ENCODE measurements around the gene SUGCT.

The SUGCT gene

GRCh38 chr7:40531956-40532355 is 397.2 kb downstream of the SUGCT start:
- H3K4me1 ChIP-seq: no peaks in the 10 kb centered on the region
- no peaks in the 10 kb centered on the region for H3K36me3 ChIP-seq
- no peak overlapping the region for H3K4me2 ChIP-seq
- H3K27ac ChIP-seq: no peak overlapping the region
- no peaks in the 10 kb centered on the region for H3K9me3 ChIP-seq (replicated peaks in 1 of 11)
- H3K4me3 ChIP-seq: no peak overlapping the region
- H3K27me3 ChIP-seq: no peaks in the 10 kb centered on the region
- H3K9ac ChIP-seq: no peak overlapping the region
- no peak for TF ChIP-seq Cebpa-rat (IDR thresholded peaks at IDR 0.05)
- H4K20me1 ChIP-seq: no peaks in the 10 kb centered on the region

GRCh38 chr7:40535678-40536077 is 400.9 kb downstream of the SUGCT start:
- H3K27ac ChIP-seq: no peak overlapping the region
- H3K4me2 ChIP-seq: no peak overlapping the region
- no peak for TF ChIP-seq Cebpa-rat (IDR thresholded peaks at IDR 0.05)
- no peak overlapping the region for H3K9ac ChIP-seq
- H3K4me1 ChIP-seq: no peaks in the 10 kb centered on the region
- H4K20me1 ChIP-seq: no peaks in the 10 kb centered on the region
- H3K9me3 ChIP-seq (replicated peaks in 1 of 11): no peaks in the 10 kb centered on the region
- H3K27me3 ChIP-seq: no peaks in the 10 kb centered on the region
- no peak overlapping the region for H3K4me3 ChIP-seq
- no peaks in the 10 kb centered on the region for H3K36me3 ChIP-seq

- no peaks in the 10 kb centered on the region for H4K20me1 ChIP-seq
- H3K4me2 ChIP-seq: no peak overlapping the region
- H3K27me3 ChIP-seq: no peaks in the 10 kb centered on the region
- no peak overlapping the region for H3K27ac ChIP-seq
- H3K9ac ChIP-seq: no peak overlapping the region
- no peaks in the 10 kb centered on the region for H3K4me1 ChIP-seq
- TF ChIP-seq Cebpa-rat (IDR thresholded peaks at IDR 0.05): no peak
- no peaks in the 10 kb centered on the region for H3K36me3 ChIP-seq
- no peak overlapping the region for H3K4me3 ChIP-seq
- H3K9me3 ChIP-seq (replicated peaks in 1 of 11): no peaks in the 10 kb centered on the region
These were observed 401.6 kb downstream of the SUGCT start for GRCh38 chr7:40536421-40536820.

GRCh38 chr7:40538281-40538680 is 403.5 kb downstream of the SUGCT start:
- Histone ChIP-seq H3K4me2 (peak overlapping the region in 1 of 11 experiments; percentile 18; a peak in 1 of 22 replicates), H3K36me3 (no peaks in the 10 kb centered on the region), H4K20me1 (no peaks in the 10 kb centered on the region), H3K9ac (no peak overlapping the region), H3K4me1 (no peaks in the 10 kb centered on the region), H3K4me3 (no peak overlapping the region), H3K27me3 (no peaks in the 10 kb centered on the region), H3K27ac (no peak overlapping the region), H3K9me3 (replicated peaks in 1 of 11) (no peaks in the 10 kb centered on the region)
- TF ChIP-seq Cebpa-rat (IDR thresholded peaks at IDR 0.05): no peak

- no peak overlapping the region for H3K9ac ChIP-seq
- no peak overlapping the region for H3K27ac ChIP-seq
- no peak for TF ChIP-seq Cebpa-rat (IDR thresholded peaks at IDR 0.05)
- H3K9me3 ChIP-seq (replicated peaks in 1 of 11): no peaks in the 10 kb centered on the region
- no peaks in the 10 kb centered on the region for H4K20me1 ChIP-seq
- H3K4me3 ChIP-seq: no peak overlapping the region
- no peaks in the 10 kb centered on the region for H3K27me3 ChIP-seq
- H3K36me3 ChIP-seq: no peaks in the 10 kb centered on the region
- peaks cover 0 to 24% (median 0%) of the 10 kb centered on the region in 10 experiments; a peak in 4 of 20 replicates for H3K4me1 ChIP-seq
- no peak overlapping the region for H3K4me2 ChIP-seq
These were observed 406.5 kb downstream of the SUGCT start for GRCh38 chr7:40541336-40541735.

GRCh38 chr7:40542982-40543741 is 408.4 kb downstream of the SUGCT start:
- H3K4me1 ChIP-seq: peaks cover 0 to 33% (median 0%) of the 10 kb centered on the region in 10 experiments; a peak in 5 of 20 replicates
- H3K27ac ChIP-seq: no peak overlapping the region
- TF ChIP-seq Cebpa-rat (IDR thresholded peaks at IDR 0.05): no peak
- H3K4me2 ChIP-seq: no peak overlapping the region
- no peaks in the 10 kb centered on the region for H3K27me3 ChIP-seq
- H3K4me3 ChIP-seq: no peak overlapping the region
- no peak overlapping the region for H3K9ac ChIP-seq
- H3K9me3 ChIP-seq (replicated peaks in 1 of 11): no peaks in the 10 kb centered on the region
- no peaks in the 10 kb centered on the region for H3K36me3 ChIP-seq
- no peaks in the 10 kb centered on the region for H4K20me1 ChIP-seq

- Histone ChIP-seq H3K9ac (no peak overlapping the region), H4K20me1 (no peaks in the 10 kb centered on the region), H3K9me3 (replicated peaks in 1 of 11) (no peaks in the 10 kb centered on the region; a peak in 1 of 22 replicates), H3K4me2 (peak overlapping the region in 3 of 11 experiments; percentile 2 to 83 (median 75); a peak in 4 of 22 replicates), H3K4me3 (no peak overlapping the region), H3K36me3 (no peaks in the 10 kb centered on the region), H3K4me1 (peaks cover 0 to 33% (median 0%) of the 10 kb centered on the region in 10 experiments; a peak in 5 of 20 replicates), H3K27ac (no peak overlapping the region), H3K27me3 (no peaks in the 10 kb centered on the region)
- no peak for TF ChIP-seq Cebpa-rat (IDR thresholded peaks at IDR 0.05)
These were observed 409.5 kb downstream of the SUGCT start for GRCh38 chr7:40544221-40544723.

GRCh38 chr7:40544871-40545303 is 410.1 kb downstream of the SUGCT start:
- H3K9me3 ChIP-seq (replicated peaks in 1 of 11): peaks cover 0 to 6% (median 0%) of the 10 kb centered on the region in 11 experiments; a peak in 1 of 22 replicates
- H3K4me2 ChIP-seq: peak overlapping the region in 3 of 11 experiments; percentile 5 to 83 (median 75); a peak in 5 of 22 replicates
- TF ChIP-seq Cebpa-rat (IDR thresholded peaks at IDR 0.05): no peak
- no peak overlapping the region for H3K27ac ChIP-seq
- no peak overlapping the region for H3K9ac ChIP-seq
- peaks cover 0 to 39% (median under 1%) of the 10 kb centered on the region in 10 experiments; a peak in 7 of 20 replicates for H3K4me1 ChIP-seq
- H3K4me3 ChIP-seq: 0 out of 20 replicates have a peak overlapping the region, but pooled peaks of 1 of the 10 experiments have one; percentile 37
- no peaks in the 10 kb centered on the region for H3K27me3 ChIP-seq
- H4K20me1 ChIP-seq: no peaks in the 10 kb centered on the region
- no peaks in the 10 kb centered on the region for H3K36me3 ChIP-seq

- no peak for TF ChIP-seq Cebpa-rat (IDR thresholded peaks at IDR 0.05)
- Histone ChIP-seq H4K20me1 (no peaks in the 10 kb centered on the region), H3K4me2 (peak overlapping the region in 2 of 11 experiments; percentile 75 to 83; a peak in 3 of 22 replicates), H3K4me1 (peaks cover 0 to 47% (median 6%) of the 10 kb centered on the region in 10 experiments; a peak in 13 of 20 replicates), H3K9me3 (replicated peaks in 1 of 11) (peaks cover 0 to 7% (median 0%) of the 10 kb centered on the region in 11 experiments; a peak in 1 of 22 replicates), H3K27ac (peak overlapping the region in 1 of 11 experiments; percentile 72; a peak in 2 of 22 replicates), H3K36me3 (no peaks in the 10 kb centered on the region), H3K4me3 (peak overlapping the region in 2 of 10 experiments; percentile 37 to 41; a peak in 3 of 20 replicates), H3K9ac (no peak overlapping the region), H3K27me3 (no peaks in the 10 kb centered on the region)
These were observed 410.9 kb downstream of the SUGCT start for GRCh38 chr7:40545739-40546138.
